ENCODE measurements around the gene SMCO3.
"Not testable (repeated sequence)": the region's sequence is repeated elsewhere in the genome, so short reads cannot be mapped to it uniquely, and the experiment has no call there.

The SMCO3 gene

DNA sequence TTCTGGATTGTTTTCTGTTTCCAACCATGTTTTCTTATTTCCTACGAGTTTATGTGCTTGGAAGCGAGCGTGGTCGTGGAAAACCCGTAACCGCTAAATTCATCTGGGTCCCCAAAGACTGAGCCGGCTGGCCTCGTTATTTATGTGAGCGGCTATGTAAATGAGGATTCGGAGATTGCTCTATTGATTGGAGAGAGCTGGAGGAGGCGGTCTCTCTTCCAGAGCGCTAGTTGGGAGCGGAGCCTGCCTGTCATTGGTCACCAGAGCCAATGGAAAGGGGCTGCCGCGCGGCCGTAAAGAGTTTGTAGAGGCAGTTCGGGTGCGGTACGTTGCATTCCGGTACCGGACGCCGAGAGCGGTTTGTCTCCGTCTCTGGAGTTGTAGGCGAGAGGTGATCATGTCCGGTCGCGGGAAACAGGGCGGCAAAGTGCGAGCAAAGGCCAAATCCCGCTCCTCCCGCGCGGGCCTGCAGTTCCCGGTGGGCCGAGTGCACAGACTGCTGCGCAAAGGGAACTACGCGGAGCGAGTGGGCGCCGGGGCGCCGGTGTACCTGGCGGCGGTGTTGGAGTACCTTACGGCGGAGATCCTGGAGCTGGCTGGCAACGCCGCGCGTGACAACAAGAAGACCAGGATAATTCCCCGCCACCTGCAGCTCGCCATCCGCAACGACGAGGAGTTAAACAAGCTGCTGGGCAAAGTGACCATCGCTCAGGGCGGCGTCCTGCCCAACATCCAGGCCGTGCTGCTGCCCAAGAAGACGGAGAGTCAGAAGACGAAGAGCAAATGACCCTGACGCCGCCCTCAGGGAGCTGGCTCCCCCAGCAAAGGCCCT lies 39.7 kb downstream of the SMCO3 start:
- DNase-seq (ENCODE audit: low spot score): peak; percentile 94

DNA sequence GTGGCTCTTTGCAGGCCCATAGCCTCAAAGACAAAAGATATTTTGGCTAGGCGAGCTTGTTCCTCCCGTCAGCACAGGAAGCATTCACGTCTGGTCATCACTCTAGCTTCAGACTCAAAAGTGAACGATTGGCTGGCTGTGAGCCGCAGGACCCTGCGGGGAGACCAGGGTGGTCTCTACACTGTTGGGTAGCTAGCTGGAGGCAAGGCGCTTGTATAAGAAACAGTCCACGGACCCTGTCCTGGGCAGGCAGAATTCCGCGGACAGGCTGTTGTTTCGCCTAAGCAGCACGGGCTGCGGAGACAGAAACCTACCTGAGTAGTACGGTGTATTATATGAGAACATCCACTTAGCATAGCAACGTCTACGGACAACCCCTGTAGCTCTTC lies 40.3 kb downstream of the SMCO3 start:
- no peak for DNase-seq (ENCODE audit: low spot score)

- no peak for DNase-seq (ENCODE audit: low spot score)
These were observed 41.0 kb downstream of the SMCO3 start for GRCh38 chr12:14772946-14773345.

DNA sequence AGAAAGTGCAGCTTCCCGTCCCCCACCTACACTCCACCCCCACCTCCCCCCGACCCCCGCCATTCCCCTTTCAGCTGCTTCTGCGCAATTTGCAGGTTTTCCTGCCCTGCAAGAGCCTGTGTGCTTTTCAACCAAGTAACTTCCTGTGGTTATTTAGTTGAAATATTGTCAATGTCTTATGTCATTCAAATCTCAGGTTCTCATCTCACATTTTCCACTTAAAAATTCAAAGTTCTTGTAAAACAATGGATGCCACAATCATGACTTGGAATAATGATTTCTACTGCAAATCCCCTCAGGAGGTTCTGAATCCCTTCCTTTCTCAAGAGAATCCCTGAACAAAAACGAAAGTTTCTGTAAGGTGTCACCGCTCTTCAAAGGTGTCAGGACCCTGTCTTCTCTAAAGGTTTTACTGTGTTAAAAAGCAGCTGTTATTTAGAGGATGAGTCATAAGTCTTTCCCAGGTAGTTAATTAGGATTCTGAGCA lies 42.3 kb downstream of the SMCO3 start:
- no peak for DNase-seq (ENCODE audit: low spot score)

DNA sequence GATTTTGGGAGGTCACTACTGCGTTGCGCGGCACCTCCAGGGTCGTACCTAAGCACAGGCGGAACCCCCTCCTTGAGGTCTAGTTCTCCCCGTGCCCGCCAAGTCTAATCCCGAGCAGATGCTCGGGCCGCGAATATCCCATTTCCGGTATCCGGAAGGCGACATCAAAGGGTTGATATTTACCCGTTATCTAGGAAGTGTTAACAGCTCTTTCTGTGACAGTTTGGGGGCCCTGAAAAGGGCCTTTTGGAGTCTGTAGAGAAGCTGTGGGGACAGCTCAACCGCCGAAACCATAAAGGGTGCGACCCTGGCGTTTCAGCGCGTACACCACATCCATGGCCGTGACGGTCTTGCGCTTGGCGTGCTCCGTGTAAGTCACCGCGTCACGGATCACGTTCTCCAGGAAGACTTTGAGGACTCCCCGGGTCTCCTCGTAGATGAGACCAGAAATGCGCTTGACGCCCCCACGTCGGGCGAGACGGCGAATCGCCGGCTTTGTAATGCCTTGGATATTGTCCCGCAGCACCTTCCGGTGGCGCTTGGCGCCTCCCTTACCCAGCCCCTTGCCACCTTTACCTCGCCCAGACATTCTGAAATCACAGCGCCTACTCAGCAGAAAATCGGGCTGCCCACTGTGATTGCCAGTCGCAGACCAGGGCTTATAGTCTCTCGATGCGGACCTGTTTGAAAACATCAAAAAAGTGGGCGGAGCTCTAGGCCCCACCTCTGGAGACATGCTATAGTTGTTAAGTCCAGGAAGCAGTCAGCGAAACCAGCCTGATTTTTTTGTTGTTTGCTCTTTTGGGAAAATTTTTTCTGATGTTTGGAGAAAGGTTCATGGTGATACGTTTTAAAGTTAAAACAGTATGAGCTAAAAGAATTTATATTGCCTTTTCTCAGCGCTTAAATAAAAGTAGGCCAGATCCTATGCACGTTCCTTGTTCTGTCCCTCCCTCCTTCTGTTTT lies 43.2 kb downstream of the SMCO3 start:
- peak; percentile 92 for DNase-seq (ENCODE audit: low spot score)

DNA sequence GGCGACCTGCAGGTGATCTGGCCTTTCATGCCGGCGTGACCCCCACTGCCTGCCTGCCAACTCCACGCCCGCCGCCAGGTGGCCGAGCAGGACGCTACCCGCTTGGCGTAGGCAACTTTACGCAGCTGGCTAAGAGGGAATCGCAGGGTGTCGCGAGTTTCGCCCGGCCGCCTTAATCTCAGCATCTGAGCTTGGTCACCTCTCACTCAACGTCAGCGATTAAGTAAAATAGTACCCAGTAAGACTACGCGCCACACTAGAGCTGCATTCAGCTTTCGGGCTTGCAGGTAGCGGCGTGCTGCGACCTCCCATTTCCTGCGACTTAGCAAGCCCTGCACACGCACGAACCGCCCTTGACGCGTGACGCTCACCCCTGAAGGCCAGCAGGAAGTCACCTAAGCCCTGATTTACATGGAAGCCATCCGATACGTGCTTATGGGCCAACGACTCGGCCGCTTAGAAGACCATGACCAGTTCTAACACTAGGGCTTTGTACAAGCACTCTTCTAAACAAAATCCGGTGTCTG lies 44.0 kb downstream of the SMCO3 start:
- peak; percentile 57 for DNase-seq (ENCODE audit: low spot score)

GRCh38 chr12:14769466-14769968 lies 44.5 kb downstream of the SMCO3 start:
- DNase-seq (ENCODE audit: low spot score): no peak

DNA sequence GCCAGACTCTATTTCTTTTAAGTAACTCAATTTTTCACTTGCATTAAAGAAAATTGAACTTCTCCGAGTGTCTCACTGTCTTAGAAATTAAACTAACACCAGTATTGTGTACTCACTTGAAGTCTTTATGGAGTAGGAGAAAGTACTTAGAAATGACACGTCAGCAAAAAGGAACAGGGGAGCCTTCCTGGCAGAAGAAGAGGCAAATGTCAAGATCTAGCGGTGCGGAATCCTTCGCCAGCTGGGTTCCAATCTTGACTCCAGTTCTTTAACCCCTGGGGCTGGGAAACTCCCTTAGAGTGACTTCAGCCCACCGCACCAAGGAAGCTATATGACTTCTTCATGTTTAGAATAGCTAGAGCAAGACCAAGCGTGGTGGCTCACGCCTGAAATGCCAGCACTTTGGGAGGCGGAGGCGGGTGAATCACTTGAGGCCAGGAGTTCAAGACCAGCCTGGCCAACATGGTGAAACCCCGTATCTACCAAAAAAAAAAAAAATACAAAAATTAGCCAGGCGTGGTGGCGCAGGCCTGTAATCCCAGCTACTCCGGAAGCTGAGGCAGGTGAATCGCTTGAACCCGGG lies 45.1 kb downstream of the SMCO3 start:
- DNase-seq (ENCODE audit: low spot score): no peak

GRCh38 chr12:14767617-14768016 lies 46.4 kb downstream of the SMCO3 start:
- no peak for DNase-seq (ENCODE audit: low spot score)

DNA sequence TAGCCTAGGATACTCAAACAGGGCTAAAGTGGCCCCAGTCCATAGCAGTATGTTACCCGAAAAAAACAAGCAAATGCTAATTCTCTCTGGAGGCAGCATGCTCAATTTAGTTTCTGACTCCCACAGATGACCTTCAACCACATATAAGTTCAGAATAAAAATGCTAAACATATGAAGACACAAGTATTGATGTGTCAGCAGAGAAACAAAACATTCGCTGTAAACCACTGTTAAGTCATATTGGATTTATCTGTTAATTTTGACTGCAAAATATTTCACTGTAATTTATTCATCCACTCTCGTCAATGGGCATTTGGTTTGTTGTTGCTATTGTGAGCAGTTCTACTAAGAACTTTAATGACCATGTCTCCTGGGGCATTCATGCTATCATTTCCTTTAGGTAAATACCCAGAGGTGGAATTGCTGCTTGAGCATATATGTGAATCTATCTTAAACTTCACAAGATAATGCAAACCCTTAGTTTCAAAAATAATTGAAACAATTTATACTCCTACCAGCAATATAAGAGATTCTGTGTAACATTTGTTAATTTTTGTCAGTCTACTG lies 47.2 kb downstream of the SMCO3 start:
- no peak for DNase-seq (ENCODE audit: low spot score)

GRCh38 chr12:14766020-14766419 lies 48.0 kb downstream of the SMCO3 start:
- DNase-seq (ENCODE audit: low spot score): not testable (repeated sequence)

- DNase-seq (ENCODE audit: low spot score): no peak
These were observed 48.6 kb downstream of the SMCO3 start for GRCh38 chr12:14765398-14765797.

GRCh38 chr12:14759711-14760280 lies 54.2 kb downstream of the SMCO3 start:
- not testable (repeated sequence) for DNase-seq (ENCODE audit: low spot score)

- no peak for DNase-seq (ENCODE audit: low spot score)
These were observed 57.4 kb downstream of the SMCO3 start for GRCh38 chr12:14756334-14757143.

Data from putamen (tissue), 1 donor.